Mesenteric fat pad (tissue), 1 donor: Measurements from ENCODE around the gene SEPTIN5. TPM values are rescaled to one million over a fixed set of nuclear protein-coding genes. Genes with fewer than 3 reads are reported as not detected.

Experiments used
- DNase-seq: peaks from one replicate; pipeline ENCODE4 v3.0.0-alpha.2; 2020; ENCODE audit warnings: low spot score
- total RNA-seq: library from RNA; stranded (reverse); fragmentation: NEBNext Ultra II Directional; extraction: Animal tissue kit (Norgen Biotek cat#: 25700); gene quantifications from one replicate; pipeline ENCODE4 v1.2.1, GENCODE V29; 2021
- donor health status: DM: yes; HTN: yes; CAD: no.

The SEPTIN5 gene
- total RNA-seq, 1 donor from 2014 or later, result 7.0 TPM

- DNase-seq, result no peak
These were observed 33.8 kb downstream of the SEPTIN5 start for GRCh38 chr22:19748139-19748538.

- no peak for DNase-seq
These were observed 34.8 kb downstream of the SEPTIN5 start for GRCh38 chr22:19748991-19749664.

- DNase-seq, result no peak
These were observed 35.6 kb downstream of the SEPTIN5 start for GRCh38 chr22:19749876-19750275.

- DNase-seq, result no peak
These were observed 36.5 kb downstream of the SEPTIN5 start for GRCh38 chr22:19750507-19751490.

GRCh38 chr22:19751497-19752245 lies 37.4 kb downstream of the SEPTIN5 start:
- DNase-seq, result no peak

GRCh38 chr22:19753090-19753842 lies 39.0 kb downstream of the SEPTIN5 start:
- no peak for DNase-seq

GRCh38 chr22:19753996-19754700 lies 39.8 kb downstream of the SEPTIN5 start:
- no peak for DNase-seq

GRCh38 chr22:19754701-19755144 lies 40.4 kb downstream of the SEPTIN5 start:
- no peak for DNase-seq

- DNase-seq, result no peak
These were observed 40.9 kb downstream of the SEPTIN5 start for GRCh38 chr22:19755145-19755710.

GRCh38 chr22:19755722-19756287 lies 41.5 kb downstream of the SEPTIN5 start:
- DNase-seq, result no peak

GRCh38 chr22:19756288-19757128 lies 42.2 kb downstream of the SEPTIN5 start:
- no peak for DNase-seq

GRCh38 chr22:19757140-19757984 lies 43.1 kb downstream of the SEPTIN5 start:
- no peak for DNase-seq

- DNase-seq, result no peak
These were observed 43.9 kb downstream of the SEPTIN5 start for GRCh38 chr22:19757985-19758895.

GRCh38 chr22:19758896-19759426 lies 44.7 kb downstream of the SEPTIN5 start:
- DNase-seq, result no peak

- no peak for DNase-seq
These were observed 45.2 kb downstream of the SEPTIN5 start for GRCh38 chr22:19759427-19760057.
